SKM-1 treated with dmso at 0.1 percent for 144 hours (cell line): Measurements from ENCODE around the gene ZNF774.
"Not testable (repeated sequence)": the region's sequence is repeated elsewhere in the genome, so short reads cannot be mapped to it uniquely, and the experiment has no call there.

Experiments used
- DNase-seq: peaks from one replicate; lab custom pipeline; 2025; ENCODE audit not compliant: unreplicated experiment; lab: John Stamatoyannopoulos, UW

Gene ZNF774

GRCh38 chr15:90344662-90345061 is 7.4 kb upstream of the ZNF774 start:
- peak; percentile 70 for DNase-seq

GRCh38 chr15:90345857-90346256 is 6.2 kb upstream of the ZNF774 start:
- DNase-seq: no peak

GRCh38 chr15:90347431-90348065 is 4.5 kb upstream of the ZNF774 start:
- DNase-seq: not testable (repeated sequence)

- no peak for DNase-seq
Measured at GRCh38 chr15:90348456-90348855, 3.6 kb upstream of the ZNF774 start.

DNA sequence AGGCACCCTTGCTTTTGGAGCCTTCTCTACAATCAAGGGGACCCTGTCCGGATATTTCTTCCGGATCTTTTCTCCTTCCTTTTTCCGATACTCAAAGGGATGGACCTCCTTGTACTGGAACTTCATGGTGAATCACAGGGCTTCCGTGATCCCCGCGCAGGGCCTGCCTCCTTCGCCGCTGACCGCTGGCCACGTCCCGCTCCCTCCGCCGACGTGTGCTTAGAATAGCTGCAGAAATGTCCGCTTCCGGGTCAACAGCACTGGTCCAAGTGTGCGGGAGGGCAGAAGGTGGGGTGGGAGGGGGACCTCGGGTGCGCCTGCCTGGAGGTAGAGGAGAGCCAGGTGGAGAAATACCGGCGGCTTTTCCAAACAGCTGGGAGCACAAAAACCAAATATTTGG is 3.0 kb upstream of the ZNF774 start:
- DNase-seq: no peak

DNA sequence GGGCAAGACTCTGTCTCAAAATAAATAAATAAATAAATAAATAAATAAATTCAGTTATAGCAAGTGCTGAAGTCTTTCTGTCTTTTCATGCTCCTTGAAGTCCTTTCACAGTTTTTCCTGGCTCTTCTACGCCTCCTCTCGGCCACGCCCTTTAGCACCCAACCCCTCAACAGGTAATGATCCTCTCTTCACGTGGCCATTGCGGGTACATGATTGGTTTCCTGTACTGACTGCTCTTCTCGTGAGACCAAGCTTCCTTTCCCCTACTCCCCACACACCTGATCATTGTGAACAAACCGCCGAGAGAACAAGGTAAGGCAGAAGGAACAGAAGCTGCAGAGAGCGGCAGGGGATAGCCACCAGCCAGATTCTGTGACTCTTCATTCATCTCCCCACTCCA is 2.3 kb upstream of the ZNF774 start:
- no peak for DNase-seq

- no peak for DNase-seq
Measured at GRCh38 chr15:90351479-90352106, 491 bp upstream of the ZNF774 start.

- no peak for DNase-seq
Measured at GRCh38 chr15:90354986-90355385, 2.9 kb downstream of the ZNF774 start.

- no peak for DNase-seq
Measured at GRCh38 chr15:90358124-90359033, 6.3 kb downstream of the ZNF774 start.

DNA sequence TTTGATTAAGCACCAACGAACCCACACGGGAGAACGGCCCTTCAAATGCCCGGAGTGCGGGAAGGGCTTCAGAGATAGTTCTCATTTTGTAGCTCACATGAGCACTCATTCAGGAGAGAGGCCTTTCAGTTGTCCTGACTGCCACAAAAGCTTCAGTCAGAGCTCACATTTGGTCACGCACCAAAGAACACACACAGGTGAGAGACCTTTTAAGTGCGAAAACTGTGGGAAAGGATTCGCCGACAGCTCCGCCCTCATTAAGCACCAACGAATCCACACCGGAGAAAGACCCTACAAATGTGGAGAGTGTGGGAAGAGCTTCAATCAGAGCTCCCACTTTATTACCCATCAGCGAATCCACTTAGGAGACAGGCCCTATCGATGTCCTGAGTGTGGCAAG is 8.7 kb downstream of the ZNF774 start:
- no peak for DNase-seq

- no peak for DNase-seq
Measured at GRCh38 chr15:90362936-90363212, 10.8 kb downstream of the ZNF774 start.

DNA sequence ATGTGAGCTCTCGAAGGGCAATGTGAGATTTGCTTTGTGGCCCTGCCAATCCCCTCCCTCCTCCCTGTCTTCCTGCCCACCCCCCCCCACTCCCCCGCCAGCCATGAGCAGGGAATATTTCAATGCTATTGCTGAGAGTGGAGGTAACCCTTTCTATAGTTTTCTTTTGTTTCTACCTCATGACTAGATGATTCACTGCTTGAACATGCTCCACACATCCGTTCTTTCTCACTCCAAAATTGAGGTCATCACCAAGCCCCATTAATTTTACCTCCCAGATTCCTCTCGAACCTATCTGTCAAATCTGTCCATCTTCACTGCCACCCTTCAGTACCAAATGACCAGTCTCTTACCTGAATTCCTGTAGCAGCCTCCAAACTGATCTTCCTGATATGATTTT is 12.2 kb downstream of the ZNF774 start:
- no peak for DNase-seq

GRCh38 chr15:90365414-90366055 is 13.5 kb downstream of the ZNF774 start:
- no peak for DNase-seq

DNA sequence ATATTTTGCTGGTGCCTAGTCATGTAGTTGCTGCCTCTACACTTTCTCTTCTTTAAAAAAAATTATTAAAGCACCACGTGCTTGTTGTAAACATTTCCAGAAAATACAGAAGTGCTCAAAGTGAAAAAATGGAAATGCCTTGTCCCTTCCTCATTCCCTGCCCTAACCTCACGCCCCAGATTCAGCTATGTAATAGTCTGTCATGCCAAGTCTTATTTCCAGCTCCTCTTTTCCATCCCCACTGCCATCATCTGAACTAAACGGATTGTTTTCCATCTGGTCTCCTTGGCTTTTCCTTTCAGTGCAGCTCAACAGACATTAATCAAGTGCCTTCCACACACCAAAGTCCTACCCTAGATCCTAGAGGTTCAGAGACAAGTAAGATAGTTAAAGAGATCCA is 15.5 kb downstream of the ZNF774 start:
- DNase-seq: no peak

DNA sequence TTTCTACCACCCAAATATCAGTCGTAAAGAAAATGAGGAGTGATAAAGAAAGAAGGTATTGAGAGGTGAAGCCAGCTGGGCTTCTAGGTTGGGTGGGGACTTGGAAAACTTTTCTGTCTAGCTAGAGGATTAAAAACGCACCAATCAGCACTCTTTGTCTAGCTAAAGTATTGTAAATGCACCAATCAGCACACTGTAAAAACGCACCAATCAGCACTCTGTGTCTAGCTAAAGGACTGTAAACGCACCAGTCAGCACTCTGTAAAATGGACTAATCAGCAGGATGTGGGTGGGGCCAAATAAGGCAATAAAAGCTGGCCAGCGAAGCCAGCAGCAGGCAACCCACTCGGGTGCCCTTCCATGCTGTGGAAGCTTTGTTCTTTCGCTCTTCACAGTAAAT is 23.0 kb downstream of the ZNF774 start:
- DNase-seq: no peak

- DNase-seq: no peak
Measured at GRCh38 chr15:90376789-90377188, 24.7 kb downstream of the ZNF774 start.

DNA sequence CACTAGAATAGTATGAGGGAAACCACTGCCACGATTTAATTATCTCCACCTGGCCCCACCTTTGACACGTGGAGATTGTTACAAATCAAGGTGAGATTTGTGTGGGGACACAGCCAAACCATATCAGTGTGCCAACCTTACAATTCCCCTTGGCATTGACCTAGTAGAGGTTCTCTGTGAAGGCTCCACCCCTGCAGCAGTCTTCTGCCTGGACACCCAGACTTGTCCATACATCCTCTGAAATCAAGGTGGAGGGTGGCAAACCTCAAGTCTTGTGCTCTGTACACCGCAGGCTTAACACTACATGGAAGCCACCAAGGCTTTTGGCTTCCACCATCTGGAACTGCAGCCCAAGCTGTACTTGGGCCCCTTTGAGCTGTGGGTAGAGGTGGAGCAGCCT is 27.2 kb downstream of the ZNF774 start:
- no peak for DNase-seq

- no peak for DNase-seq
Measured at GRCh38 chr15:90381515-90381914, 29.4 kb downstream of the ZNF774 start.

- DNase-seq: no peak
Measured at GRCh38 chr15:90382320-90382719, 30.2 kb downstream of the ZNF774 start.

- no peak for DNase-seq
Measured at GRCh38 chr15:90386221-90386620, 34.1 kb downstream of the ZNF774 start.

GRCh38 chr15:90387534-90388461 is 35.7 kb downstream of the ZNF774 start, which contains the start of gene IQGAP1:
Gene IQGAP1, plus strand, starts transcription at chr15:90388242. Its CDS starts 100 bp downstream, at chr15:90388342.
- DNase-seq: peak; percentile 90
